Neuronal stem cell (in vitro differentiated cells): Measurements from ENCODE around the gene RFXANK.

ENCODE experiments used
- DNase-seq: peaks from one replicate; pipeline ENCODE4 v3.0.0-alpha.2; 2013; ENCODE audit warnings: low spot score
- H2AFZ ChIP-seq: one replicate; pipeline ENCODE4 v1.6.1; 2013; ENCODE audit warnings: mild to moderate bottlenecking, low read length, inconsistent platforms
- H2AK5ac ChIP-seq: 2 replicates; pipeline ENCODE4 v1.6.1; 2013; ENCODE audit warnings: low read depth, mild to moderate bottlenecking, inconsistent platforms, low read length, moderate library complexity, mixed read lengths
- H2BK120ac ChIP-seq: 2 replicates; pipeline ENCODE4 v1.6.1; 2013; ENCODE audit warnings: low read depth, mild to moderate bottlenecking, inconsistent platforms, low read length, moderate library complexity, mixed read lengths
- H2BK12ac ChIP-seq: one replicate; pipeline ENCODE4 v1.6.1; 2013; ENCODE audit warnings: low read length, inconsistent platforms
- H2BK15ac ChIP-seq: 2 replicates; pipeline ENCODE4 v1.6.1; 2013; ENCODE audit warnings: mild to moderate bottlenecking, low read length, inconsistent platforms, mixed read lengths
- H2BK5ac ChIP-seq: one replicate; pipeline ENCODE4 v1.6.1; 2013; ENCODE audit warnings: inconsistent platforms, mild to moderate bottlenecking, low read length, moderate library complexity
- H3K14ac ChIP-seq: one replicate; pipeline ENCODE4 v1.6.1; 2013; ENCODE audit warnings: low read length, inconsistent platforms
- H3K18ac ChIP-seq: 2 replicates; pipeline ENCODE4 v1.6.1; 2013; ENCODE audit warnings: low read length, inconsistent platforms
- H3K23ac ChIP-seq: 2 replicates; pipeline ENCODE4 v1.6.1; 2013; ENCODE audit warnings: low read depth, mild to moderate bottlenecking, mixed read lengths, low read length, inconsistent platforms; ENCODE audit not compliant: poor library complexity
- H3K27ac ChIP-seq: replicated peaks from 3 replicates; pipeline ENCODE4 v1.5.1; 2013; ENCODE audit warnings: low read length, inconsistent platforms
- H3K27me3 ChIP-seq, 3 experiments: 2 replicates each; pipeline ENCODE4 v1.6.1; 2013; ENCODE audit warnings: low read length in 3 of 3, mild to moderate bottlenecking in 2 of 3, inconsistent platforms in 1 of 3, low read depth in 1 of 3, mixed read lengths in 1 of 3, moderate library complexity in 1 of 3; ENCODE audit not compliant: control insufficient read depth in 3 of 3, insufficient read depth in 3 of 3
- H3K36me3 ChIP-seq, 2 donors: replicated peaks in 1 of 2; 2 replicates each; pipeline ENCODE4 v1.6.1; 2013; ENCODE audit warnings: low read length in 2 of 2; ENCODE audit not compliant: control insufficient read depth in 2 of 2, insufficient read depth in 2 of 2
- H3K4ac ChIP-seq: 2 replicates; pipeline ENCODE4 v1.6.1; 2013; ENCODE audit warnings: inconsistent platforms, mild to moderate bottlenecking, low read length, moderate library complexity
- H3K4me1 ChIP-seq, 2 donors: 1 replicate in 1 of 2; 2 replicates in 1 of 2; pipeline ENCODE4 v1.6.1; 2013; ENCODE audit warnings: low read length in 2 of 2, low read depth in 1 of 2; ENCODE audit not compliant: control insufficient read depth in 2 of 2, insufficient read depth in 1 of 2
- H3K4me2 ChIP-seq: one replicate; pipeline ENCODE4 v1.6.1; 2013; ENCODE audit warnings: mild to moderate bottlenecking, low read length, inconsistent platforms; ENCODE audit not compliant: insufficient read depth, poor library complexity, severe bottlenecking
- H3K4me3 ChIP-seq, 2 donors: 2 replicates each; pipeline ENCODE4 v1.5.1; 2013; ENCODE audit warnings: low read length in 2 of 2, mild to moderate bottlenecking in 2 of 2, inconsistent platforms in 1 of 2, moderate library complexity in 1 of 2
- H3K79me1 ChIP-seq: one replicate; pipeline ENCODE4 v1.6.1; 2013; ENCODE audit warnings: low read depth, mild to moderate bottlenecking, inconsistent platforms, low read length, moderate library complexity
- H3K9ac ChIP-seq: one replicate; pipeline ENCODE4 v1.6.1; 2013; ENCODE audit warnings: mild to moderate bottlenecking, low read depth, low read length, inconsistent platforms; ENCODE audit not compliant: poor library complexity
- H3K9me3 ChIP-seq, 2 donors: replicated peaks in 1 of 2; 2 replicates each; pipeline versions ENCODE3 to v1.6.1; 2013; ENCODE audit warnings: low read length in 2 of 2, mild to moderate bottlenecking in 2 of 2, inconsistent platforms in 1 of 2, low read depth in 1 of 2, mixed read lengths in 1 of 2, moderate library complexity in 1 of 2; ENCODE audit not compliant: control insufficient read depth in 2 of 2, insufficient read depth in 1 of 2
- H4K8ac ChIP-seq: one replicate; pipeline ENCODE4 v1.6.1; 2013; ENCODE audit warnings: low read depth, mild to moderate bottlenecking, inconsistent platforms, low read length, moderate library complexity
- H4K91ac ChIP-seq: one replicate; pipeline ENCODE4 v1.6.1; 2013; ENCODE audit warnings: low read length, low read depth, mild to moderate bottlenecking, inconsistent platforms; ENCODE audit not compliant: poor library complexity
- WGBS, 2 donors: extraction: QIAGEN DNeasy Blood & Tissue Kit; methylation state at CpG; one replicate each; pipeline ENCODE4 v1.1.7; 2013; ENCODE audit warnings: missing lambda C conversion rate in 2 of 2, mixed read lengths in 1 of 2; ENCODE audit not compliant: insufficient read length in 2 of 2, insufficient replicate concordance in 1 of 2; ENCODE audit errors: extremely low coverage in 2 of 2; 5-methylcytosine and 5-hydroxymethylcytosine counted together

RFXANK gene

DNA sequence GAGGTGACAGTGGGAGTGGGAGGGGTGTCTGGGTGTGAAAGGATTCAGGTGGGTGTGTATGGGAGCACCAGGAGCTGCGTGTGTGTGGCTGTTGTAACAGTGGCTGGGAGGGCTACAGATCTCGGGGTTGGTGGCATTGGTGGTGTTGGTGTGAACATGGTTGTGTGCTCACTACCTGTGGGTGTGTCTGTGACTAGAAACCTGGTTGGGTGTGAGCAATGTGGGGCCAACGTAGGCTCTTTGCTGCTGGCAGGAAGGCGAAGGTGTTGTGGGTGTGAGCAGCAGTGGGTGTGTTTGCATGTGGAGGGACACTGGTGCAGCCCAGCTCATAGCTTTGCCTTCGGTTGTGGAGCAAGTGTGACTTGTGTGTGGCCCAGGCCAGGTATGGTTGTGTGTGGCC lies 14.9 kb downstream of the RFXANK start:
- peaks cover 0 to 4% of the 10 kb centered on the region in 2 donors for H3K9me3 ChIP-seq
- peaks cover 7 to 11% of the 10 kb centered on the region in 2 donors for H3K36me3 ChIP-seq
- H3K79me1 ChIP-seq, result peaks cover 2% of the 10 kb centered on the region
- H2AK5ac ChIP-seq, result no peak overlapping the region
- no peak overlapping the region for H2BK15ac ChIP-seq
- peak overlapping the region; percentile 62 for H3K23ac ChIP-seq
- peaks cover 13 to 15% of the 10 kb centered on the region in 2 donors for H3K4me1 ChIP-seq
- DNase-seq, result no peak
- H2BK120ac ChIP-seq, result no peak overlapping the region
- H3K27ac ChIP-seq, result no peak overlapping the region
- no peak overlapping the region for H3K9ac ChIP-seq
- peak overlapping the region in 1 of 2 donors; percentile 25 for H3K4me3 ChIP-seq
- H2BK5ac ChIP-seq, result no peak overlapping the region
- no peak overlapping the region for H3K4me2 ChIP-seq
- peak overlapping the region; percentile 44 for H3K18ac ChIP-seq
- H2AFZ ChIP-seq, result no peak overlapping the region
- H3K14ac ChIP-seq, result no peak overlapping the region
- H2BK12ac ChIP-seq, result no peak overlapping the region
- no CpG with 5 or more reads among the region's 5 CpGs for WGBS, 2 donors
- no peak overlapping the region for H4K91ac ChIP-seq
- H4K8ac ChIP-seq, result no peak overlapping the region
- no peak overlapping the region for H3K4ac ChIP-seq
- H3K27me3 ChIP-seq, result peaks cover 0 to 9% (median 0%) of the 10 kb centered on the region in 3 experiments

DNA sequence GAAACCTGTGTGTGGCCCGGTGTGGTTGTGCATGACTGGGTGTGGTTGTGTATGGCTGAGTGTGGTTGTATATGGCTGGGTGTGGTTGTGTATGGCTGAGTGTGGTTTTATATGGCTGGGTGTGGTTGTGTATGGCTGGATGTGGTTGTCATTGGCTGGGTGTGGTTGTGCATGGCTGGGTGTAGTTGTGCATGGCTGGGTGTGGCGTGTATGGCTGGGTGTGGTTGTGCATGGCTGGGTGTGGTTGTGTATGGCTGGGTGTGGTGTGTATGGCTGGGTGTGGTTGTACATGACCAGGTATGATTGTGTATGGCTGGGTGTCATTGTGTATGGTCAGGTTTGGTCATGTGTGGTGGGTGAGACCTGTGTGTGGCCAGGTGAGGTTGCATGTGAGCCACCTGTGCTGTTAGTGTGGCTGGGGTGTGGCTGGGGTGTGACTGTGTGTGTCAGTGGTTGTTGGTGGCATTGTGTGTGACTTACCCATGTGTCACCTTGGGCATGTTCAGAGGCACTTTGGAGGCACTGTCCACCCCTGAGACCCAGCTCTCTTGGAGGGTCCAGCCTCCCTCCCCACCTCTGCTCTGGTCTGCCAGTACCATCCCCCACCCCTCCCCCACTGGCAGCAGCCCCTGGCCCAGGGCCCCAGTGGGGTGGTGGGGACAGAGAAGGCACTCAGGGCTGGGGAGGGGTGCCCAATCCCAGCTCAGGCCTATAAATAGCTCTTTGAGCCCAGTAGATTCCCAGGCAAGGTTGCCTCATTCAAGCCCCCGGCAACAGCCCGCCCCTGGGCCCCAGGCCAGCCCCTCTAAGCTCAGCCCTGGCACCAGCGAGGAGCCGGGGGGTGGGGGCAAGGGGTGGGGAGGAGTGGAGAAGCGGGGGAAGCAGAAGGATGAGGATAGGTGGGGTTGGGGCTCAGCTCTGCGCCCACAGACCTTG lies 15.8 kb downstream of the RFXANK start:
- Histone ChIP-seq H3K27ac (no peak overlapping the region), H2BK12ac (no peak overlapping the region), H3K4me3 (no peak overlapping the region), H4K8ac (no peak overlapping the region), H2BK15ac (no peak overlapping the region), H3K4me2 (no peak overlapping the region), H3K36me3 (peaks cover 0 to 1% of the 10 kb centered on the region in 2 donors), H3K27me3 (peaks cover 0 to 18% (median 0%) of the 10 kb centered on the region in 3 experiments), H3K23ac (peak overlapping the region; percentile 62), H4K91ac (no peak overlapping the region), H2BK120ac (no peak overlapping the region), H3K79me1 (peaks cover 2% of the 10 kb centered on the region), H2AK5ac (no peak overlapping the region), H3K9ac (peak overlapping the region; percentile 9), H3K14ac (no peak overlapping the region), H3K9me3 (peaks cover 0 to 4% of the 10 kb centered on the region in 2 donors), H2BK5ac (no peak overlapping the region), H2AFZ (no peak overlapping the region), H3K4me1 (peaks cover 13 to 14% of the 10 kb centered on the region in 2 donors), H3K4ac (no peak overlapping the region), H3K18ac (no peak overlapping the region)
- no CpG with 5 or more reads among the region's 8 CpGs for WGBS, 2 donors
- DNase-seq, result no peak

GRCh38 chr19:19209372-19209771 lies 17.3 kb downstream of the RFXANK start:
- peaks cover 0 to 31% (median 0%) of the 10 kb centered on the region in 3 experiments for H3K27me3 ChIP-seq
- no peaks in the 10 kb centered on the region for H3K36me3 ChIP-seq

More at GRCh38 chr19:19209372-19209771, 17.3 kb downstream of the RFXANK start:
- WGBS, 2 donors, result no CpG with 5 or more reads among the region's 9 CpGs
- no peak overlapping the region for H2AK5ac ChIP-seq
- no peak overlapping the region for H2BK12ac ChIP-seq
- no peak overlapping the region for H3K4me2 ChIP-seq
- H3K4me3 ChIP-seq, result peak overlapping the region in 1 of 2 donors; percentile 52
- H3K9me3 ChIP-seq, result peaks cover 0 to 6% of the 10 kb centered on the region in 2 donors
- no peak overlapping the region for H4K8ac ChIP-seq
- H2BK120ac ChIP-seq, result no peak overlapping the region
- no peak overlapping the region for H3K14ac ChIP-seq
- H2AFZ ChIP-seq, result no peak overlapping the region
- no peak overlapping the region for H3K9ac ChIP-seq
- no peak overlapping the region for H2BK15ac ChIP-seq
- H3K79me1 ChIP-seq, result peaks cover 2% of the 10 kb centered on the region
- no peak overlapping the region for H3K27ac ChIP-seq
- H3K4me1 ChIP-seq, result peaks cover 16 to 25% of the 10 kb centered on the region in 2 donors
- no peak overlapping the region for H4K91ac ChIP-seq
- no peak overlapping the region for H2BK5ac ChIP-seq
- no peak overlapping the region for H3K4ac ChIP-seq
- no peak overlapping the region for H3K18ac ChIP-seq
- no peak for DNase-seq
- no peak overlapping the region for H3K23ac ChIP-seq
